ENCODE measurements around the gene CDH2. TPM values are rescaled to one million over a fixed set of nuclear protein-coding genes. Genes with fewer than 3 reads are reported as not detected.

CDH2 gene
- polyA plus RNA-seq, 1 donor from 2014 or later, result 199 TPM

DNA sequence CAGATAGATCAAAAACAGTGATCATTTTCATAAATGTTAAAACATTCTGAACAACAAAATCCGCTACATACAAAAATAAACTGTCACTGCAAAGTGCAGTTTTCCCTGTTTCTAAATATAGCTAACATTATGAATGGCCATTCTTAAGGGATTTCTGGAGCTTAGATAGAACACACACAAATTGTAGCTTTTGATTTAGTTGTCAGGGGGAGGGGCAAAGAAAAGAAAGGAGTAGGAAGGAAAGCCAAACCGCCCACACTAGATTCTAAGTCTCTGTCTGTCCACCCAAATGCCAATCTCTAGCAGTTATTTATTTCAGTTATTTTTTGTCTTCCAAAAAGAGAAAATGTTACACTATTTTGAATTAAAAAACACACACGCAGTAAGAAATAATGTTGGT, 182.4 kb downstream of the CDH2 start:
- H3K27me3 ChIP-seq (ENCODE audit: insufficient read depth, low read depth, low read length), result no peaks in the 10 kb centered on the region
- TF ChIP-seq EP300 (conservative IDR thresholded peaks at IDR 0.05; ENCODE audit: poor library complexity, severe bottlenecking), result no peak
- TF ChIP-seq RAD21 (conservative IDR thresholded peaks at IDR 0.05), result no peak
- no peak for TF ChIP-seq EZH2 (IDR thresholded peaks at IDR 0.05; ENCODE audit: borderline replicate concordance, insufficient read depth, low read length, poor library complexity, severe bottlenecking)
- TF ChIP-seq, protein P1, sequence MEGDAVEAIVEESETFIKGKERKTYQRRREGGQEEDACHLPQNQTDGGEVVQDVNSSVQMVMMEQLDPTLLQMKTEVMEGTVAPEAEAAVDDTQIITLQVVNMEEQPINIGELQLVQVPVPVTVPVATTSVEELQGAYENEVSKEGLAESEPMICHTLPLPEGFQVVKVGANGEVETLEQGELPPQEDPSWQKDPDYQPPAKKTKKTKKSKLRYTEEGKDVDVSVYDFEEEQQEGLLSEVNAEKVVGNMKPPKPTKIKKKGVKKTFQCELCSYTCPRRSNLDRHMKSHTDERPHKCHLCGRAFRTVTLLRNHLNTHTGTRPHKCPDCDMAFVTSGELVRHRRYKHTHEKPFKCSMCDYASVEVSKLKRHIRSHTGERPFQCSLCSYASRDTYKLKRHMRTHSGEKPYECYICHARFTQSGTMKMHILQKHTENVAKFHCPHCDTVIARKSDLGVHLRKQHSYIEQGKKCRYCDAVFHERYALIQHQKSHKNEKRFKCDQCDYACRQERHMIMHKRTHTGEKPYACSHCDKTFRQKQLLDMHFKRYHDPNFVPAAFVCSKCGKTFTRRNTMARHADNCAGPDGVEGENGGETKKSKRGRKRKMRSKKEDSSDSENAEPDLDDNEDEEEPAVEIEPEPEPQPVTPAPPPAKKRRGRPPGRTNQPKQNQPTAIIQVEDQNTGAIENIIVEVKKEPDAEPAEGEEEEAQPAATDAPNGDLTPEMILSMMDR (IDR thresholded peaks at IDR 0.05; ENCODE audit: poor library complexity, severe bottlenecking), result no peak
- TF ChIP-seq, protein P2, sequence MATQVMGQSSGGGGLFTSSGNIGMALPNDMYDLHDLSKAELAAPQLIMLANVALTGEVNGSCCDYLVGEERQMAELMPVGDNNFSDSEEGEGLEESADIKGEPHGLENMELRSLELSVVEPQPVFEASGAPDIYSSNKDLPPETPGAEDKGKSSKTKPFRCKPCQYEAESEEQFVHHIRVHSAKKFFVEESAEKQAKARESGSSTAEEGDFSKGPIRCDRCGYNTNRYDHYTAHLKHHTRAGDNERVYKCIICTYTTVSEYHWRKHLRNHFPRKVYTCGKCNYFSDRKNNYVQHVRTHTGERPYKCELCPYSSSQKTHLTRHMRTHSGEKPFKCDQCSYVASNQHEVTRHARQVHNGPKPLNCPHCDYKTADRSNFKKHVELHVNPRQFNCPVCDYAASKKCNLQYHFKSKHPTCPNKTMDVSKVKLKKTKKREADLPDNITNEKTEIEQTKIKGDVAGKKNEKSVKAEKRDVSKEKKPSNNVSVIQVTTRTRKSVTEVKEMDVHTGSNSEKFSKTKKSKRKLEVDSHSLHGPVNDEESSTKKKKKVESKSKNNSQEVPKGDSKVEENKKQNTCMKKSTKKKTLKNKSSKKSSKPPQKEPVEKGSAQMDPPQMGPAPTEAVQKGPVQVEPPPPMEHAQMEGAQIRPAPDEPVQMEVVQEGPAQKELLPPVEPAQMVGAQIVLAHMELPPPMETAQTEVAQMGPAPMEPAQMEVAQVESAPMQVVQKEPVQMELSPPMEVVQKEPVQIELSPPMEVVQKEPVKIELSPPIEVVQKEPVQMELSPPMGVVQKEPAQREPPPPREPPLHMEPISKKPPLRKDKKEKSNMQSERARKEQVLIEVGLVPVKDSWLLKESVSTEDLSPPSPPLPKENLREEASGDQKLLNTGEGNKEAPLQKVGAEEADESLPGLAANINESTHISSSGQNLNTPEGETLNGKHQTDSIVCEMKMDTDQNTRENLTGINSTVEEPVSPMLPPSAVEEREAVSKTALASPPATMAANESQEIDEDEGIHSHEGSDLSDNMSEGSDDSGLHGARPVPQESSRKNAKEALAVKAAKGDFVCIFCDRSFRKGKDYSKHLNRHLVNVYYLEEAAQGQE (IDR thresholded peaks at IDR 0.05; ENCODE audit: borderline replicate concordance), result no peak
- TF ChIP-seq MXI1 (conservative IDR thresholded peaks at IDR 0.05; ENCODE audit: poor library complexity, severe bottlenecking), result no peak
- TF ChIP-seq TAF1 (IDR thresholded peaks at IDR 0.05; ENCODE audit: low read depth), result no peak
- no peak for TF ChIP-seq SMC3 (conservative IDR thresholded peaks at IDR 0.05; ENCODE audit: poor library complexity)
- TF ChIP-seq POLR2AphosphoS5 (IDR thresholded peaks at IDR 0.05), result no peak
- no peak overlapping the region for H3K4me2 ChIP-seq (ENCODE audit: low read length)
- peaks cover 14% of the 10 kb centered on the region for H3K36me3 ChIP-seq (ENCODE audit: insufficient read depth, low read length)
- H3K79me2 ChIP-seq (replicated peaks; ENCODE audit: insufficient read depth, low read length), result peaks cover 14% of the 10 kb centered on the region
- no peak overlapping the region for H2AFZ ChIP-seq (ENCODE audit: low read depth, low read length)
- H3K27ac ChIP-seq (ENCODE audit: low read length), result peak overlapping the region; percentile 4
- no peaks in the 10 kb centered on the region for H3K9me3 ChIP-seq (ENCODE audit: low read length)
- H4K20me1 ChIP-seq (ENCODE audit: insufficient read depth), result no peaks in the 10 kb centered on the region
- H3K9ac ChIP-seq (ENCODE audit: low read length), result no peak overlapping the region
- H3K4me3 ChIP-seq (ENCODE audit: low read length), result no peak overlapping the region
- H3F3A ChIP-seq (ENCODE audit: insufficient read depth, low read length, poor library complexity, severe bottlenecking), result no peaks in the 10 kb centered on the region
- no peaks in the 10 kb centered on the region for H3K9me2 ChIP-seq (ENCODE audit: insufficient read depth, low read length)

DNA sequence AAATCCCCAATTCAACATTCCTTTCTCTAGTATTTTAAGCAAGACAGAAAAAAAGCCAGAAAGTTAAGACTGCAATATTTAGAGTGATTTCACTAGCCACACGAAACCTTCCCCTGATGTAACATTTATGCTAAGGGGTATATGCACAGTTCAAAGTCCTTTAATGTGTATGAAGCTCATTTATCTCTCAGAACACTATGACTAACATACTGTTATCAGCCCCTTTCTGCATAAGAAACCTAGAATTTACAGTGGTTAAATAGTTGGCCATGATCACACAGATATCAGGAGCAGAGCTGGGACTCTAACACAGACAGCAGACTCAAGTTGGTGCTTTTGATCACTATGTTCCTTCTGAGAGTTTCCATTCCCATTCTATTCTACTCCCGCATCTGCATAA, 185.5 kb downstream of the CDH2 start:
- Histone ChIP-seq H3K9me2 (ENCODE audit: insufficient read depth, low read length) (no peaks in the 10 kb centered on the region), H4K20me1 (ENCODE audit: insufficient read depth) (no peaks in the 10 kb centered on the region), H2AFZ (ENCODE audit: low read depth, low read length) (no peak overlapping the region), H3K4me3 (ENCODE audit: low read length) (no peak overlapping the region), H3K27me3 (ENCODE audit: insufficient read depth, low read depth, low read length) (no peaks in the 10 kb centered on the region), H3K9ac (ENCODE audit: low read length) (no peak overlapping the region), H3F3A (ENCODE audit: insufficient read depth, low read length, poor library complexity, severe bottlenecking) (no peaks in the 10 kb centered on the region), H3K4me2 (ENCODE audit: low read length) (no peak overlapping the region), H3K36me3 (ENCODE audit: insufficient read depth, low read length) (peaks cover 5% of the 10 kb centered on the region), H3K79me2 (replicated peaks; ENCODE audit: insufficient read depth, low read length) (peaks cover 34% of the 10 kb centered on the region), H3K9me3 (ENCODE audit: low read length) (no peaks in the 10 kb centered on the region), H3K27ac (ENCODE audit: low read length) (no peak overlapping the region)
- TF ChIP-seq POLR2AphosphoS5 (IDR thresholded peaks at IDR 0.05) (no peak), TAF1 (IDR thresholded peaks at IDR 0.05; ENCODE audit: low read depth) (no peak), EZH2 (IDR thresholded peaks at IDR 0.05; ENCODE audit: borderline replicate concordance, insufficient read depth, low read length, poor library complexity, severe bottlenecking) (no peak), RAD21 (conservative IDR thresholded peaks at IDR 0.05) (no peak), MXI1 (conservative IDR thresholded peaks at IDR 0.05; ENCODE audit: poor library complexity, severe bottlenecking) (no peak)
- TF ChIP-seq, protein P1 (IDR thresholded peaks at IDR 0.05; ENCODE audit: poor library complexity, severe bottlenecking), result no peak
